ENCODE data around the gene SH2D3C.
"Not testable (repeated sequence)": the region's sequence is repeated elsewhere in the genome, so short reads cannot be mapped to it uniquely, and the experiment has no call there.

The SH2D3C gene

GRCh38 chr9:127767410-127767809 is 11.1 kb downstream of the SH2D3C start:
- DNase-seq, result no peak

GRCh38 chr9:127765418-127765817 is 13.0 kb downstream of the SH2D3C start:
- DNase-seq, result no peak

- peak; percentile 68 for DNase-seq
Measured at GRCh38 chr9:127763918-127764384, 14.5 kb downstream of the SH2D3C start.

GRCh38 chr9:127762111-127762676 is 16.3 kb downstream of the SH2D3C start:
- DNase-seq, result no peak

GRCh38 chr9:127761491-127761956 is 16.9 kb downstream of the SH2D3C start:
- DNase-seq, result no peak

GRCh38 chr9:127761061-127761460 is 17.4 kb downstream of the SH2D3C start:
- no peak for DNase-seq

GRCh38 chr9:127758843-127759242 is 19.6 kb downstream of the SH2D3C start:
- DNase-seq, result no peak

- not testable (repeated sequence) for DNase-seq
Measured at GRCh38 chr9:127756776-127757175, 21.7 kb downstream of the SH2D3C start.

GRCh38 chr9:127756233-127756632 is 22.2 kb downstream of the SH2D3C start:
- DNase-seq, result no peak

- no peak for DNase-seq
Measured at GRCh38 chr9:127755061-127756060, 23.1 kb downstream of the SH2D3C start.

- no peak for DNase-seq
Measured at GRCh38 chr9:127754099-127755060, 24.1 kb downstream of the SH2D3C start.

- no peak for DNase-seq
Measured at GRCh38 chr9:127753622-127754021, 24.8 kb downstream of the SH2D3C start.

- no peak for DNase-seq
Measured at GRCh38 chr9:127753148-127753547, 25.3 kb downstream of the SH2D3C start.

GRCh38 chr9:127751269-127752054 is 27.0 kb downstream of the SH2D3C start:
- no peak for DNase-seq

- no peak for DNase-seq
Measured at GRCh38 chr9:127749090-127749787, 29.2 kb downstream of the SH2D3C start.

GRCh38 chr9:127746959-127747569 is 31.4 kb downstream of the SH2D3C start:
- no peak for DNase-seq

GRCh38 chr9:127744398-127745110 is 33.9 kb downstream of the SH2D3C start:
- DNase-seq, result no peak

- DNase-seq, result no peak
Measured at GRCh38 chr9:127742435-127743088, 35.9 kb downstream of the SH2D3C start.

- no peak for DNase-seq
Measured at GRCh38 chr9:127741831-127742434, 36.5 kb downstream of the SH2D3C start.

Measured in stimulated activated CD8-positive, alpha-beta memory T cell treated with anti-CD3 and anti-CD28 coated beads, Interleukin-4, amount 100 ng/mL, for 48 hours (primary cell).